Jurkat, Clone E6-1 (cell line): ENCODE results near the gene ADCY2.

Experiments
- DNase-seq: peaks from one replicate; pipeline ENCODE4 v3.0.0-alpha.2; 2011; ENCODE audit warnings: low read depth, low spot score
- H3K4me3 ChIP-seq: 2 replicates; pipeline ENCODE4 v1.5.1; 2011; ENCODE audit warnings: mild to moderate bottlenecking, low read length, control low read depth, moderate library complexity

Gene ADCY2

GRCh38 chr5:7393921-7394799 lies 1.8 kb upstream of the ADCY2 start:
- H3K4me3 ChIP-seq = no peak overlapping the region

DNA sequence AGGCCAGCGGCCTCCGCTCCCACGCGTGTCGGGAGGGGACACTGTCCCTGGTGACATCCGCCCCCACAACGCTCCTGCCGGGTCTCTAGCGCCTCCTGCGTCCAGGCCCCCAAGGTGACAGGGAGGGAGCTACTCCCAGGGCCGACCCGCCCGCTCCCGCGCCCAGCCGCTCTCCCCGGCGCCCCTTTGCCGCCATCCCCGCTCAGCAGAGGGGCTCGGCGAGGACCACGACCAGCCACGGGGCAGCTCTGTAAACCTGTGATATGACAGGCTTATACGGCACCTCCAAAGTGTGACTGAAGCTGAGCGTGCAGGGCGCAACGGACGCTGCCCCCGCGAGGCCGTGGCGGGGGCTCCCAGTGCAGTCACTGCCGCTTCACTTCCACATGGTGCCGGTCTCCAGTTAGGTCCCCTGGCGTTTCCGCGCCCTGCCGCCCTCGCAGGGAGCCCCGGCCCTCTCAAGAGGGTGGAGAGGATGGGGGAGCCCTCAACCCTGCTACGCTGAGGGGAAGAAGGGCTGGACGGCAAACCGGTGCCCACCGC lies 978 bp upstream of the ADCY2 start:
- no peak for DNase-seq
- no peak overlapping the region for H3K4me3 ChIP-seq

More at GRCh38 chr5:7393921-7394799, 1.8 kb upstream of the ADCY2 start:
- no peak for DNase-seq

GRCh38 chr5:7395432-7395946 lies 449 bp upstream of the ADCY2 start:
- no peak for DNase-seq
- no peak overlapping the region for H3K4me3 ChIP-seq

GRCh38 chr5:7396713-7397454 lies 946 bp downstream of the ADCY2 start:
- DNase-seq = no peak
- no peak overlapping the region for H3K4me3 ChIP-seq

DNA sequence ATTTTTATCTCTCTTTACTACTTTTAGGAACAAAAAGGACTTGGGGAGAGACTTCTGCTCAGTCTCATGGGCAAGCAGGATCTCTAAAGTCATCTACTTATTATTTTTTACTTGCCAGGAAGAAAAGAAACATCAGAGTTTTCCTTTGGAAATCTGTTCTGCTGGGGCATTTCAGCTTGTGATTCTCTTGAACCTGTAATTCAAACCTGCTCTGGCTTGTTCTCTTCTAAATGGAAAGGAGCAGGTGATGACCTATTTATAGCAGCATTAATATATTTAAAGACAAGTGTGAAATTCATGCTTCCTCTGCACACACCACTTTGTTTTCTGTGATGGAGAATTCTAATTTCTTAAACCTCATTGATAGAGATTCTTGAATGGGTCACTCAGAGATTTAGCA lies 2.0 kb downstream of the ADCY2 start:
- H3K4me3 ChIP-seq = no peak overlapping the region
- no peak for DNase-seq

GRCh38 chr5:7398596-7399280 lies 2.8 kb downstream of the ADCY2 start:
- no peak overlapping the region for H3K4me3 ChIP-seq

GRCh38 chr5:7405277-7405676 lies 9.3 kb downstream of the ADCY2 start:
- H3K4me3 ChIP-seq = no peak overlapping the region
- no peak for DNase-seq

More at GRCh38 chr5:7398596-7399280, 2.8 kb downstream of the ADCY2 start:
- DNase-seq = no peak

- DNase-seq = no peak
- no peak overlapping the region for H3K4me3 ChIP-seq
Measured at GRCh38 chr5:7410936-7411511, 15.1 kb downstream of the ADCY2 start.

- no peak for DNase-seq
- no peak overlapping the region for H3K4me3 ChIP-seq
Measured at GRCh38 chr5:7412409-7412808, 16.5 kb downstream of the ADCY2 start.

GRCh38 chr5:7415123-7415522 lies 19.2 kb downstream of the ADCY2 start:
- DNase-seq = no peak
- H3K4me3 ChIP-seq = no peak overlapping the region

GRCh38 chr5:7415587-7416535 lies 19.9 kb downstream of the ADCY2 start:
- no peak for DNase-seq
- no peak overlapping the region for H3K4me3 ChIP-seq

DNA sequence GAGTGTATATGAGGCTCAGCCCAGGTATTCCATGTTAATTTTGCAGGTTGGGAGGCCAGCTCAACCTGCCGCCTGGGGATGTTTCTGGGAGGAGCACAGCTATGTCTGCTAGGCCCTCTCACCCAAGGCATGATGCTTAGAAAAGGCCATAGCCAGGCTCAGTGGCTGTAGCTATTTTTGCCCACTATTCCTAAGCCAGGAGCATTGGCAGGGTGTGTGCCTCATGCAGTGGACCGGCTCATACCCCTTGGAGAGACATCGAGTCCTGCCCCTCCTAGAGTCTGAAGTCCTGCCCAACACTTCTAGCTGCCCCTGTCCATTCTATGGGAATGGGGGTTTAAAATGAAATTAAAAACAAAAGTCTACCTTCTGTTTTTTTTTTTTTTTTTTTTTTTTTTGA lies 22.3 kb downstream of the ADCY2 start:
- DNase-seq = no peak

GRCh38 chr5:7419367-7419766 lies 23.4 kb downstream of the ADCY2 start:
- no peak for DNase-seq
- no peak overlapping the region for H3K4me3 ChIP-seq

More for the DNA sequence above, 22.3 kb downstream of the ADCY2 start:
- no peak overlapping the region for H3K4me3 ChIP-seq

- DNase-seq = no peak
- H3K4me3 ChIP-seq = no peak overlapping the region
Measured at GRCh38 chr5:7419846-7420245, 23.9 kb downstream of the ADCY2 start.

DNA sequence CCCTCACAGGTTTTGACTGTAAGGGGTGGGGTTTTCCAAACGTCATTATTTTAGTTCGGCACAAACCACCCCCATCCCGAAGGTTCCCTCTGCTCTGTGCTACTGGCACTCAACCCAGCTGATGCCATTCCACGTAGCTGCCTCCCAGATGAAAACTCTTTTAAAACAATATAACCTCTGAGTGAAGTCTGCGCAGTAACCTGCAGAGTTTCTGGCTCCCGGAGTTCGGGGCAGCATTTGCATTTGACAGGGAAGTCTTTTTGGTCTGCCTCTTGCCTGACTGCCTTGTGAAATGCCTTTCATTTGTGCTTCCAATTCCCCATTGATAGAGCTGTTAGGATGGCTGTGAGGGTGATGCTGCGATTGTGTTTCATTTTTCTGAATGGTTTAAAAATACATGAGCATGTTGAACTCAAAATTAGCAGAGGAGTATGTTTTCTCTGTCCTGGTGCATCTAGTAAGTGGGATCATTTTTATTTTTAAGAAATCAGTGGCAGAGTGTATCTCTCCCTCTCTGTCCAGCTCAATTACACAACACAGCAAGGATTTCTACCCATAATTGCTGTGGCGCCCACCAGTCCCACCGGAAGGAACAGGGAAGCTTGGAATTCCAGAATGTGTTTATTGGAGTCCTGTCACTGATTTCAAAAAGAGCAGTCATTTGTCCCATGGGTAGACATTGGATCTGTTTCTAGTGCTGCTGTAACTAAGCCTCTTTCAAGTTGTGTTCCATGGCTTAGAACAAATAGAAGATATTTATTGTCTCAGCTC lies 24.8 kb downstream of the ADCY2 start:
- no peak overlapping the region for H3K4me3 ChIP-seq
- no peak for DNase-seq

DNA sequence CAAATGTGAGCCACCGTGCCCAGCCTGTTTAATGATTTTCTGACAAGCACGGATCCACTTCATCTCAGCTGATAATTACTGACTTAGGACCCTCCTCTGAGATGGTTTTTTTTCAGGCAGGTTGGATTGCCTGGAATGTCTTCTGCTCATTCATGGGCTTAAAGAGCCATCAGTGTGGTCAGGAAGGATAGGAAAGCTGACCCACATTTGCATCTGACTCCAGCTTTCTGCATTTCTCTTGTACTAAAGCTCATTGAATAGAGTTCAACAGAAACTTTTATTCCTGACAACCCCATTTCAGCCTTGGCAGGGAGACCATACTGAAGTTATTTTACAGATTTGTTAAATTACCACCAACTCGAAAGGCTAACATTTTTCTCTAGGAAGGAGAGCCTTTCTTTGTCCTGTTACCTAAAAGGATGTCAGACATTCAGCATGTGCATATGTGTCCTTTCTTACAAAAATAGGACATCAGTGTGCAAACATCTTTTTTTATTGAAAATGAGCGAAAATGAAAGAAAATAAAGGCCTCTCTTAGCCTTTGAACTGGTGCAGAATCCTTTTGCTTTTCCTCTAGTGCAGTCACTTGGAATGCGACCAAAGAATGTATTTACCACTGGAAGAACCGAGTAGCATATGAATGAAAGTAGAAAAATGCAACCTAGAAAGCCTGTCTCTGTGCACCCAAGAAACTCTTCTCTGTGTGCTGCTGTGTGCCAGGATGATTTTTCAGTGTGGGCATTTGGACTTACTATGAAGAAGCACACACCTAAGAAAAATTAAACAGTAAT lies 26.6 kb downstream of the ADCY2 start:
- no peak overlapping the region for H3K4me3 ChIP-seq
- DNase-seq = no peak
